NCI-H1694 (cell line): ENCODE results near the gene LBH.
"Not testable (repeated sequence)": the region's sequence is repeated elsewhere in the genome, so short reads cannot be mapped to it uniquely, and the experiment has no call there.

Source experiments
- DNase-seq: peaks from one replicate; lab custom pipeline; 2025; lab: John Stamatoyannopoulos, UW

The LBH gene

GRCh38 chr2:30259071-30259470 is 27.7 kb downstream of the LBH start:
- no peak for DNase-seq

GRCh38 chr2:30259827-30260679 is 28.7 kb downstream of the LBH start:
- no peak for DNase-seq

DNA sequence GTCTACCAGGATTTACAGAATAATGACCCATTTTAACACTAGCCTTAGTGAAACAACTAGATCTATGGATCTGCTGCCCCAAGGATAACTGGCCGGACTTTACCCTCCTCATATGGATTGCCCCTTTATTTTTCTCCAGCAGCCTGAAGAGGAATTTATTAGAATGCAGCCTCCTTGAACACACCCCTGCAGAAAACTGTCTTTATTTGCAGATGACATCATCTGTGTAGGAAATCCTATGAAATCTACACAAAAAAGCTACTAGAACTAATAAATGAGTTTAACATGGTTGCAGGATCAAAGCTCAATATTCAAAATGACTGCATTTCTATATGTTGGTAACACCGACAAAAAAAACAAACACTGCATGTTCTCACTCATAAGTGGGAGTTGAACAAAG is 29.6 kb downstream of the LBH start:
- no peak for DNase-seq

GRCh38 chr2:30261695-30262211 is 30.4 kb downstream of the LBH start:
- no peak for DNase-seq

GRCh38 chr2:30262716-30263309 is 31.5 kb downstream of the LBH start:
- no peak for DNase-seq

DNA sequence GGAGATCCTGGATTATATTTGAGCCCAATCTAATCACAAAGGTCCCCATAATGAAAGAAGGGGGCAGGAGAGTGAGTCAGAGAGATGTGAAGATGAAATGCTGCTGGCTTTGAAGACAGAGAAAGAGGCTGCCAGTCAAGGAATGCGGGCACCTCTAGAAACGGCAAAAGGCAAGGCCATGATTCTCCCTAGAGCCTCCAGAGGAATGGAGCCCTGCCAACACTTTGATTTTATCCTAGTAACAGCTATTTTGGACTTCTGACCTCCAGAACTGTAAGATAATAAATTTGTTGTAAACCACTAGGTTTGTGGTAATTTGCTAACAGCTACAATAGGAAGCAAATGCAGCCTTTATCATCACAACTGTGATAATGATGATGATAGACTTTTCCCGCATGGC is 32.9 kb downstream of the LBH start:
- DNase-seq: no peak

GRCh38 chr2:30265052-30266015 is 34.0 kb downstream of the LBH start:
- no peak for DNase-seq

DNA sequence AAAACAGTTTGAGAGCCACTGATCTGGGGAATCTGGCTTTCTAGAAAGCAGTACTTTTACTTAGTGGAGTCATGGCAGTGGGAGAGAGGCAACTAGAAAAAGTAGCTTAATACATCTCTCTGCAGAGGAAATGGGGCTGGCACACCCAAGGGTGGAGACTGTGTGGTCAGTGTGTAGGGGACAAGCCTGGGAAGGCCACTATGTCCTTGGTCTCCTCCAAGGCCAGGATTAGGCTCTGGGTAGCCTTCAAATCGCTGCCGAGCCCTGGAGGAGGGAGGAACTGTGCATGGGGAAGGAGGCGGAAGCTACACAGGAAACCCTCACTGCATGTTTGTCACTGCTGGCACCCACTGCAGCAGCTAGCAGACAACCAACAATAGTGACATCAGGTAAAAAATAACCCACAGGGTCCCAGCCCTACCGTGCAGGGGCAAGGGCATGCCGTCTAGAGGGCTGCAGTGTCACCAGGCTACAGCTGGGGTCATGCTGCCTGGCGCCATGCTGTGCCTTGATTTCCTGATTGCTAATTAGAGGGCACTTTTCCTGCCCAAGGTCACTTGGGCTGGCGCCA is 34.8 kb downstream of the LBH start:
- DNase-seq: no peak

GRCh38 chr2:30266705-30267104 is 35.4 kb downstream of the LBH start:
- no peak for DNase-seq

DNA sequence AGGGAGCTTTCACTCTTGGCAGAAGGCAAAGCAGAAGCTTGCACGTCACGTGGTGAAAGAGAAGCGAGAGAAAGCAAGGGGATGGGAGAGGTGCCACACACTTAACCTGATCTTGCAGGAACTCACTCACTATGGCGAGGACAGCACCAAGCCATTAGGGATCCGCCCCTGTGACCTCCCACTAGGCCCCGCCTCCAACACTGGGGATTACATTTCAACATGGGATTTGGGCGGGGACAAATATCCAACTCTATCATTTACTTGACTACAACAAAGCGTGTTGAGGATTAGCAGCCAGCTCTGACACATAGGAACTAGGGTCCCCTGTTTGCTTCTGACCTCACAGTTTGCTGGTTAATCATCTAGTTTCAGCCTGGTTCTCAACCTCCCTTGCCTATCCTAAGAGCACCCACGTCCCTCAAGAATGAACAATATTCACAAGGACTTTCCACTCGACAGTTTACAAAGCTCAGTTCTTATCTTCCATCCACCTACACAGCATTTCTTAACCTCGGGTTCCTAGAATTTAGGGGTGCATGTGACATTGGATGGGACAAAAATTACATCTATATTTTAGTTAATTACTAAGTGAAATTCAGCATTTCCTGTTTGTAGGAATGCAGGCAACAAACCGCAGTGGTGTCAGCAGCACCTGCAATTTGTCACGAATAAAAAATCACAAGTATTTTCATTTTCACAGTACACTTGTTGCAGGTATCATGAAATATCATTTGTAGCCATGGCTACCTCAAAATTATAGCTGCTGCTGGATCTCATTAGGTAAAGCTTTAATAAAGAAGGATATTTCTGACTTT is 36.0 kb downstream of the LBH start:
- DNase-seq: no peak

DNA sequence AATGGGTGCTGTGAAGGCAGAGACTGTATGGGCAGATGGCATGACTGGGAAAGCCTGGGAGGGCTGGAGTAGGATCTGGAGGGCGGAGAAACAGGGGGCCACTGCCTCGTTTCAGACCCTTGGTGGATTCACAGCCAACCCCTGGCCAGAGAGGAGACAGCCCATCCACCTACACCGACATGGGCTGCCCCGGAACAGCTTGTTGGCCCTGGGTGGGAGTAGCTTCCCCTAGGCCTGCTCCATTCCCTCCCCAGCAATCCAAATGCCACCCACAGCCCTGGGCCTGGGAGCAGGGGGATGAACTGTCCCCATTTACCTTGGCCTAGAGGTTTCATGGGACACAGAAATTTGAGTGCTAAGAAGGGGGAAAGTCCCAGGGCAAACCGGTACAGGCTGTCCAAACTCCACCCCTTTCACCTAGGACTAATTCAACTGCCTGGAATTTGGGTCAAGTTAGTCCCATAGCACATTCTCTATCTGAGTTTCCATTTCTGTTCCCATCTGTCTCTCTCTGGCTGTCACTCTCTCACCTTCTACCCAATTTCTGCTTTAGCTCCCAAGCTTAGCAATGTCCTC is 37.0 kb downstream of the LBH start:
- no peak for DNase-seq

DNA sequence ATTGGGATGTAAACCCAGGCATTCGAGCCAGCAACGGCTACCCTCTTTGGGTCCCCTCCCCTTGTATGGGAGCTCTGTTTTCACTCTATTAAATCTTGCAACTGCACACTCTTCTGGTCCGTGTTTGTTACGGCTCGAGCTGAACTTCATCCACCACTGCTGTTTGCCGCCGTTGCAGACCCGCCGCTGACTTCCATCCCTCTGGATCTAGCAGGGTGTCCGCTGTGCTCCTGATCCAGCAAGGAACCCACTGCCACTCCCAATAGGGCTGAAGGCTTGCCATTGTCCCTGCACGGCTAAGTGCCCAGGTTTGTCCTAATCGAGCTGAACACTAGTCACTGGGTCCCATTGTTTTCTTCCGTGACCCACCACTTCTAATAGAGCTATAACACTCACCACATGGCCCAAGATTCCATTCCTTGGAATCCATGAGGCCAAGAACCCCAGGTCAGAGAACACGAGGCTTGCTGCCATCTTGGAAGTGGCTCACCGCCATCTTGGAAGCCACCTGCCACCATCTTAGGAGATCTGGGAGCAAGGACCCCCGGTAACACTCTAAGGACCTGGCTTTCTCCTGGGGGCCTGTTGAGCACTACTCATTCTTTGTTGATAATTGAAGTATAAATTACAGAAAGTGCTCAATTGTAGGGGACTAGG is 37.9 kb downstream of the LBH start:
- DNase-seq: not testable (repeated sequence)

DNA sequence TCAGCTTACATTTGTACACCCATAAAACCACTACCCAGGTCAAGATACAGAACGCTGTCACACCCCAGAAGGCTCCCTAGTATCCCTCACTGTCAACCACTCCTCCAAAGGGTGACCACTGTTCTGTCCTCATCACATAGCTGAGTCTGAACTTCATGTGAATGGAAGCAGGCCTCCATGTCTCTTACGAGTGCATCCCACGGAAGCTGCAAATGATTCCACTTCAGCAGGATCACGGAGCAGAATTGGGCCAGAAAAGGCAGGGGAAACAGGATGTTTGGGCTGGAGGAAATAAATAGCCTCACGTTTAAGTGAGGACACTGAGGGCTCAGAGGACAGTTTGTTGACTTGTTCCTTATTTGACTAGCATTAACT is 38.4 kb downstream of the LBH start:
- DNase-seq: no peak

DNA sequence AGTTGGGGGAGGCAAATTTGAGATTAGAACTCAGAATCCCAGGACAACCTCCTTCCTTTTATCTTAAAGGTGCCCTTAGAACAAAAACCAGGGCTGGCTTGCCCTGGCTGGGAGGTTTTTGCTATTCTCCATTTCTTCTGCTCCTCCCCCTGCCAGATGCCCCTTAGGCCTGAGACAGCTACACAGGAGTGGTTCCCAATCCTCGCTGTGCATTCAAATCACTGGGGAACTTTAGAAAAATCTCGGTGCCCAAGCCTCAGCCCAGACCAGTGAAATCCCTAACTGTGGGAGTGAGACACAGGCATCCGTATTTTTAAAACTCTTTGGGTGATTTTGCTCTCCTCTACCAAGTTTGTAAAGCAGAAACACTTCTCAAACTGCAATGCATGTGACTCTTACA is 38.8 kb downstream of the LBH start:
- DNase-seq: no peak

- no peak for DNase-seq
Observed at GRCh38 chr2:30271301-30271700, 40.0 kb downstream of the LBH start.

GRCh38 chr2:30272286-30272685 is 41.0 kb downstream of the LBH start:
- DNase-seq: no peak

- DNase-seq: no peak
Observed at GRCh38 chr2:30272761-30273573, 41.6 kb downstream of the LBH start.

- no peak for DNase-seq
Observed at GRCh38 chr2:30273574-30273929, 42.2 kb downstream of the LBH start.

DNA sequence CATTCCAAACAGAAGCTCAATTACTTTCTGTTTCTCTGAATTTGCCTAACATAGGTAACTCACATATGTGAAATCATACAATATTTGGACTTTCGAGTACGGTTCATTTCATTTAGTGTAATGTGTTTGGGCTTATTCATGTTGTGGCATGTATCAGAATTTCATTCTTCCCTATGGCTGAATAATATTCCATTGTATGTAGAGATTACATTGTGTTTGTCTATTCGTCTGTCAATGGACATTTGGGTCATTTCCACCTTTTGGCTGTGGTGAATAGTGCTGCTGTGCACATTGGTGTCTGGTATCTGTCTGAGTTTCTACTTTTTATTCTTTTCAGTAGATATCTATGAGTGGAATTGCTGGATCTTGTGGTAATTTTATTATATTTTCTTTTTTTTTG is 43.9 kb downstream of the LBH start:
- no peak for DNase-seq
